NCI-H526 (cell line): ENCODE data around the gene GALNT15.

Experiments used
- DNase-seq, 2 experiments: peaks; one replicate each; lab custom pipeline; 2025; lab: John Stamatoyannopoulos, UW

GALNT15 gene

DNA sequence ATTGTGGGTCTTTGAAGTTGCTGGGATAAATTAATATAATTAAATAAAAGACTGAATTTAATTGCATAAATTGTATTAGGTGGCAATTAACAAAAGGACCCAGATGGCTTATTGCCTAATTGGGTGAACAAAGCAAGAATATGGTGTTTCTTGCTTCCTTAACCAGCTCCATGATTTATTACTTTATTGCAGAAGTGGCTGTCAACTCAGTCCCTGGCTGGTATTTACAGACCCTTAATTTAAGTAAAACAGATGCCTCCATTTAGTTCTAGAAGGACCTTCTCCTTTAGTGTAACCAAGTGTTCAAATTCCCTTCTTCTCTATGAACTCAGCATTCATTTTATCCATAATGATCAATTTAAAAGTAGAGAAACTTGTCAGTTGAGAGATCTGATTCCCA lies 55.2 kb downstream of the GALNT15 start:
- DNase-seq: no peak

GRCh38 chr3:16231983-16232382 lies 57.5 kb downstream of the GALNT15 start:
- no peak for DNase-seq

- no peak for DNase-seq
Measured at GRCh38 chr3:16233806-16234205, 59.3 kb downstream of the GALNT15 start.

DNA sequence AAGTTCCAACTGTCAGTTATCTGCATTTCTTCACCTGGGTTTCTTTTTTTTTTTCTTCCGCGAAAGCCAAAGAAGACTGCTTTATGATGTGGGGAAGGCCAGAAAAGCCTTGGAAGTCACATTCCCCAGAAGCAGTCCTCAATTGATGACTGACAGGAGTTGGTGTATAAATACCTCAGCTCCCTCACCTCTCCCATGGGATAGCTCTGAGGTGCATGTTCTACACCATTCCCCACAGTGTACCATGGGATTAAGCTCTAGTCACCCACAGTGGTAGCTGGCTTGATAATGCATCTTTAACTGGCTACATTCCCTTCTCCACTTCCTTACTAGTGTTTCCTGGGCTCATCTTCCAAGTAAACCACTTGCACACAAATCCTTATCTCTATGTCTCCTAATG lies 59.8 kb downstream of the GALNT15 start:
- no peak for DNase-seq

- DNase-seq: no peak
Measured at GRCh38 chr3:16236030-16236639, 61.7 kb downstream of the GALNT15 start.

DNA sequence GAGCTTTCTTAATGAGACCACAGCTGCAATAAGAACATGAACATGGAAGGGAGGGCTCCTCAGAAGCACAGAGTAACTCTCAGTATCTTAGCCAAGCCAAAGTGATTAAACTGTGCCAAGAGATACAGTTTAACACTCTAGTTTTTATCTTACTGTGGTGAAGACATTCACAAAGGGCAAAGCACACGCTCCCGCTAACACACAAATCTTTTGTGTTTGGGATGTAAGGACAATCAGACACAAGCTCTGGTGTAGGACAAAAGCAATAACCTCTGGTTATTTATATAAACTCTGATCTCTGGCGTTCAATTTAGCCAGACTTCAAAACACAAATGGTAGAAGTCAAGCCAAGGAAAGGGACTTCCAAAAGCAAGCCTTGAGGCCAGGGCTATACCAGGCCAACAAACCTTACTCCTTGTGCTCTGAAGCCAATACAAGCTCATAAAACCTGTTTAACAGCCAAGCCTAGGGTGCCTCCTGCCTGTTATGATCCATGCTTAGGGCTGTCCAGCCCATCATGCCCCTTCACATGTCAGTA lies 62.4 kb downstream of the GALNT15 start:
- DNase-seq: no peak

DNA sequence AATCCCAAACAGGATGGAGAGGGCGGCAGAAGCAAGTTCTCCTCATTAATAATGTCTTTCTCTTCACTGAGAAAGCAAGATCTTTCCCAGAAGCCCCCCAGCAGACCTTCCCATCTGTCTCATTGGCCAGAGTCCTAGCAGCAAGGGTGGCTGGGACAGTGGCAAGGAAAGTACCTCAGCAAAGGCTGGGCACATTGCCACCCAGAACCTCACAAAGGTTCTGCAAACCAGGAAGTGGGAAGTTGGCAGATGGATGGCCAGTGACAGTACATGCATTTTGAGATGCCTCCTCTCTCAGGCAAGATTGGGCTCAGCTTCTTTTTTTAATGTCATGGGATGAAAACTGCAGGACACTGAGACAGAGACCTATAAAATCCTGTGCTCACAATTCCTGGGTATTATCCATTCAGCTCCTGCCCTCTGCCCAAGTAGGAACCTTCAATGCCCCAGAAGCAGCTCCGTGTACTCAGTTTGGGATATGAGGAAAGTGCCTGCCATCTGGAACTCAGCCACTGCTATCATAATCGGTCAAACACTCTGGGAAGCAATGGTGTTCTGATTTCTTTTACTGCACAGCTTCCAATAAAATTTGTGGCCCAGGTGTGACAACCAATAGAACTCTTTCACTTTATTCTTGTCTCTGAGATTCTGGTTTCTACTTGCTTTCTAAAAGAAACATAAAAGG lies 64.7 kb downstream of the GALNT15 start:
- no peak for DNase-seq

DNA sequence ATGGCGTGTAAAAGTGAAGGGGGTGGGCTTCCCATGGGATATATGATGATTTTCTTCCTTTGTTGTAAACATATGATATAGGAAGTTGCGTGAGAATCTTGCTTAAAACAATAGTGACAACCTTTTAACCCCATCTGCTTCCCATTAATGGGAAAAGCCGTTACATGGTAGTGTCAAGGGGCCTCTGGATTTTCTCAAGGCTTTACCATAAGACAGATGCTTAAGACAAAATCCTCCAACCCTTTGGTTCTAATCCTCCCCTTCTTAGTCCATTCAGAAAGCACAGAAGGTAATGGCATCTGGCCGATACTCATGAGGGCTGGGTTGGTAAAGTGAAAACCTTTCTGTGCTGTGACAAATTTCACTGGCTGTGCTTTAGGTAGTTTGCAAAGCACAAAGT lies 65.3 kb downstream of the GALNT15 start:
- DNase-seq: no peak

DNA sequence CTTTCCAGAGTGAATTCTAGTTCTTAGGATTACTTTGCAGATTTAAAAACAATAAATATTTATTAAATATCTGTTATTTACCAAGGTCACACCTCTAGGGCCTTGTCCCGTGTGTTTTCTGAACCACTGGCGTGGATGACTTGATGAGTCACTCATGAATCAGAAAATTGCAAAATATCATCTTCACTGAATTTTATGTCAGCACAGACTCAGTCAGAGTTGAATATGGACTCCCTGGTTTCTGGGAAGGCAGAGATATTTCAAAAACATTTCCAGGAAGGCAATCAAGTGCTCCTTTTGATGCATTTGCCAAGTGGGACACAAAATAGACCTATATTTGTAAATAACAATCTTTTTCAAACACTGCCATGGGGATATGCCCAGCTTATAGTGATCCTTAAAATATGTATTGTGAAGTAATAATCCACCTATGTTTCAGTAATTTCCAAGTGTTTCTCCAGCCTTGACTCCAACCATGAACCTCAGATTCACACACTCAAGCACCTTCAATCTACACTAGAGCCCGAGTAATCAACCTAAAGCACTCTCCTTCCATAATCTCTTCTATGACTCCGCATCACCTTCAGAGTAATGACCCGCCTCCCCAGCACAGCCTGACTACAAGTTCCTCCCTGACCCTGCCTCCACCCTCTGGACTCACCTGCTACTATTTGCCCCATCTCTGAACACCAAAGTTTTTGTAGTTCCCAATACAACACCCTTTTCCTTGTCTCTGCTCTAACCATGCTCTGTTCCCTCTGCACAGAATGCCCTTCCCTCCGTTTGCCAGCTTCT lies 65.9 kb downstream of the GALNT15 start:
- DNase-seq: no peak

DNA sequence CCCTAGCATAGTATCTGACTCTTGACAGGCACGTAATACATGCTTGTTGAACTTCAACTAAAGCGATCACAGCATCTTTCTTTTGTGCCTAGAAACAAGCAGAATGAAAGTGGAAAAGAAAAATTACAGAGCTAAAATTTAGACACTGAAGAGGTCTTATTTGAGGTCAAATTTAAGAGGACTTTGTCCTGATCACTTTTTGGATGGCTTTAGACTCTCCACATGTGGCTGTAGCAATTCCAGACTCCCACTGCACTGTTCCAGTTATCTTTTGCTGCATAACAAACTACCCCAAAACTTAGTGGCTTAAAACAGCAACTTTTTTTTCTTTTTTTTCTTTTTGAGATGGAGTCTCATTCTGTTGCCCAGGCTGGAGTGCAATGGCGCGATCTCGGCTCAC lies 66.7 kb downstream of the GALNT15 start:
- DNase-seq: no peak

DNA sequence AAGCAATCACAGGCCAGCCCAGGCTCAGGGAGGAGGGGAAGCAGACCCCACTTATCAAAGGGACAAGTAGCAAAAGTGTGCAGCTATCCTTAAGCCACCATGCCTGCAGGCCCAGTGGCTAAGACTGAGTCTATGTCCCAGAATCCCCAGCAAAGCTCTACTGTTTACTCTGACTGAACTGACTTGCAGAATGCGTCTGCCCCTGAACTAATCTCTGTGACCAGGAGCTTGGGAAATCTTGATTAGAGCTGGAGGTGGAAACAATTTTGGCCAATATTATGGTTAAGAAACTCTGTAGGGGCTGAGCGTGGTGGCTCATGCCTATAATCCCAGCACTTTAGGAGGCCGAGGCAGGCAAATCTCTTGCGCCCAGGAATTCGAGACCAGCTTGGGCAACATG lies 67.7 kb downstream of the GALNT15 start:
- no peak for DNase-seq

DNA sequence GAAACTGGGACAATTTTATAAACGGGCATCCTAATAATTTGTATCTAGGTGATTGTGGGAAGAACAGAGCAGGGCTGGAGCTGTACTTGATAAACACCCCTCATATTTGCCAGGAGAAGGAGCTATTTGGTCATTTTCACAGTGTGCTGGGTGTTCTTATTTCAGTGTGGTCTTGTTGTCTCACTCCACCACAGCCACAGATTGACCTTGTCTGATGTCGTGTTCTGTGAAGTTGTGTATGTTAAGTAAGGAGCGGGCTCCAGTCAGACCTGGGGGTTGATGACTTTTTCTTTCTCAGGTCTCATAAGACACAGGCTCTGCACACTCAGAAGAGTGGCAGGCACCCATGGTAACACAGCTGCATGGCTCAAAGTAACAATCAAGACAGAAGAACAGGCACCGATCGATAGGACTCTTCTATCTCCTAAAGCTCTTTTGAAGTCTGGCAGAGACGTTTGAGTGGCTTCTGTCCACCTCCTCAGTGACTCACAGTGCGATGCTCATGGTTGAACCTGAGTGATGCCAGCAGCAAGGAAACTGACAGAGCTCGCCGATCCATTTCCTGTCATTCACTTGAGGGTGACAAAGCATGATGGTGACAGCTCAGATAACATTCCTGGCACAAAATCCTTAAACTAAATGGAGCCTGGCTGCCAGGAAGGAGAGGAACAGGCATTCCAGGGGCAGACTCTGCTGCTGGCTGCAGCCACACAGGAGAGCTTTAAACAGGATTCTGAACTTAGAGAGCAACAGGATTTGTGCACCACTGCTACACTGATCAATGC lies 69.4 kb downstream of the GALNT15 start:
- no peak for DNase-seq

DNA sequence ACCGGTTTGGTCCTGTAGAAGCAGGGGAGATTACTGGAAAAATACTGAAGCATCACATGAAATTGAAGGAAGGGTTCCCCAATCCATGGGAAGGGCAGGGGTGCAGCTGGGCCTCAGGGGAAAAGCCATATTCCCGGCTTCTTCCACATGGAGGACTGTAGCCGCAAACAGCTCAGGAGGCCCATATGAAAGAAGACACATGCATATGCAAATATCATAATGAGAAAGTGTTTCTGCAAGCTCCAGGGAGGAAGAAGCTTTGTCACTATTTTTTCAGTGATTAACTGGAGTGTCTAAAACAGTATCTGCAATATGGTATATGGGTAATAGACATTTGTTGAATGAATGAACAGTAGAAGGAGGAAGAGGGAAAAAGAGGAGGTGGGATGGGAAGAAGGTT lies 71.1 kb downstream of the GALNT15 start:
- DNase-seq: peak; percentile 22 to 67

DNA sequence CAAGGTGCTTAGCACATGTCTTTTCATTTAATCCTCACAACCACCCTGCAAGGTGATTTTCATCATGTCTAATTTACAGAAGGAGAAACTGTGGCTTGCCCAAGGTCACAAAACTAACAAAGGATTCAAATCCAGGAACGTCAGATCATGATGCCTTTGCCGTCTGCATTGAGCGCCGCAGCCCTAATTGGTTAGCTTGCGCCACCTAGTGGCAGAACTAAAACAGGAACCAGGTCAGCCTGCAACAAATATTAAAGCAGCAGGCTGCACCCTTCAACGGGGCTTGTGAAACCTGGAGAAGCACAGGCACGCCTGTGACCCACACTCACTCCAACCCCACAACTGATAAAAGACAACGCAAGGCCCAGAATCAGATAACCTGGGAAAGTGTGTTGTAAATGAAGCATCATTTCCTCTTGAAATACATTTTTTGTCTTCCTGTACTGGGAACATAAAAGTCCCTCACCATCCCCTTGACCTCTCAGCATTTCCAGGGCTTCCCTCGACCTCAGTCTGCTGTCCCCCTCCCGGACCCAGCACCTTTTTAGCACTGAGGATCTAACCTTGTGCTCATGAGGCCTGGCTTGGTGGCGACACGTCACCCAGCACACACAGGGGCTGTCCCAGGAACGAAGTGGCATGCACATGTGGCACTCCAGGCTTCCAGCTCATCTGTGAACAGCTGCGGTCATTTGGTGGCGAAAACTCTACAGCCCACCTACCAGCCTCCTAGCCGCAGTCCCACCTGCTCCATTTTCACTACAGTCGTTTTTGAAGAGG lies 73.0 kb downstream of the GALNT15 start:
- DNase-seq: peak; percentile 74 to 94

- no peak for DNase-seq
Measured at GRCh38 chr3:16248556-16248955, 74.1 kb downstream of the GALNT15 start.

DNA sequence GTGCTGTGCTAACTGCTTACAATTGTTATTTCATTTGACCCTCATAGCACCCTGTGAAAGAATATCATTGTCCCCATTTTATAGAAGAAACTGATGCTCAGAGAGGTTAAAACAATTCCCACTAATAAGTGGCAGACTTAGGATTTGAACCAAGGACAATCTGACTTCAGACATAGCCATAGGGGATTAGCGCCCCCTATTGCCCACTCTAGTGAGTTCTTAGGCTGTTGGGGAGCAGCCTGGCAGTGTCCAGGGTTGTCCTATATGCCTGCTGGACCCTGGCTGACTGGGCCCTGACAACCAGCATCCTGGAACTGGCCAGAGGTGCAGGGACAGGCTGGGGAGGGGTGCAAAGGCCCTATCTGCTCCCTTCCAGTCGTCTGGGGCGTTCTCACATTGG lies 74.9 kb downstream of the GALNT15 start:
- peak in 1 of 2 experiments; percentile 65 for DNase-seq

GRCh38 chr3:16249886-16250285 lies 75.4 kb downstream of the GALNT15 start:
- no peak for DNase-seq

DNA sequence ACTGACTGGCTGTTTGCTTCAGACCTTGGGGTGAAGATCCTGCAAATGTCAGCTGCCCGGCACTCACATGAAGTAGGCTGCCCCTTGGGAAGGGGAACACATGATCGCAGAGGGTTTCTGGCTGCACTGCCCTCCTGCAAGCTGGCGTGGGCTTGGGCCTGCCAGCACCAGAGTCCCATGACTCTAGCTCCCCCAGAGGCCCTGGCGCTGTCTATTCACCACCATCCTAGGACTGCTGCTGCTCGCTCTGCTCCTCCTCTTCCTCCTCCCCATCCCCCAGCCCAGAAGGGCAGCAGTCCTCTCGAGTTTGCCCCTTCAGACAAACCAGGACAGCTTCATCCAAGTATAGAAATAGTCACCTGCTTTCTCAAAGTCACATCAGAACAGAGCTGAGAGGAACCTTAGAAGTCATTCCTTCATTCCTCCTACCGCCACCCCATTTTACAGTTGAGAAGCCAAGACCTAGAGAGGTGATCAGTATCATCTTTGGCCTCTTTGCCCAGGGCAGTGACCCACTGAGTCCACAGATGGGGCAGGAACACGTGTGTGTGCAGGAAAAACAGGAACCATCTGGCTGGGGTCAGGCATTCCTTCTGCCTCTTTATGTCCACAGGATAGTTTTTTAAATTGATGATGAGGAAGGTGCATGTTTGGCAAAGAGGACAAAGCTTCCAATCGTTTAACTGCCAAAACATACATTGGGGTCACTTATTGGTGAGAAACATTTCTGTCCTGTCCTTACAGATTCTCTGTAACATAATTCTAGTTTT lies 77.0 kb downstream of the GALNT15 start:
- DNase-seq: no peak

DNA sequence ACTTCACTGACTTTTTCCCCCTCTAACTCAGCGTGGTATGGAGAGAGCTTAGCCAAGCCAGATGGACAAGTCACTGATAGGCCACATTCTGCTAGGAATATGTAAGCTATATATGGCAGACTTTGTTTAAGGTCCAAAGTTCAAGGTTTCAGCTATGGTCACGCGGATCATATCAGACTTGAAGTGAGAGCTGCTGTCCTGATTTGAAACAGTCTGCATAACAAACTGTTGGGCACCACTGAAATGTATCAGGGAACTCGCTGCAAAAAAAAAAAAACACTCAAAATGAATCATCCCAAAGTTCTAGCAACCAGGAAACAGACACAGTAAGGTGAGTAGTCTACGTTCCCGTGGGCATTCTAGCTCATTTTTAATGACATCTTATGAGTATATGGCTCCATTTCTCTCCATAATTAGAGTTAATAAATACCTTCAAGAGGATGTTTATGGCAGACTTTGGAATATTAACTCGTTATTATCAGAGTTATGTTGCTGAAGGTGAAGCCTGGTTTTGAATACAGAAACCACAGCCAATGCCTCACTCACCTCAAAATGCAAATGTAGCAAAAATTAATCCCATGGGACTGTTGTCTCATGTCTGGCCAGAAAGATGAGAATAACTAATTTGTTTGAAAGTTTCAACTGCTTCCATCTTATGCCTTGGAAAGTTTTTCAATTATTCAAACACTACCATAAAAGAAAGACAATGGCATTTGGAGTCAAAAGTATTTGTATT lies 77.9 kb downstream of the GALNT15 start:
- DNase-seq: peak; percentile 82 to 83

DNA sequence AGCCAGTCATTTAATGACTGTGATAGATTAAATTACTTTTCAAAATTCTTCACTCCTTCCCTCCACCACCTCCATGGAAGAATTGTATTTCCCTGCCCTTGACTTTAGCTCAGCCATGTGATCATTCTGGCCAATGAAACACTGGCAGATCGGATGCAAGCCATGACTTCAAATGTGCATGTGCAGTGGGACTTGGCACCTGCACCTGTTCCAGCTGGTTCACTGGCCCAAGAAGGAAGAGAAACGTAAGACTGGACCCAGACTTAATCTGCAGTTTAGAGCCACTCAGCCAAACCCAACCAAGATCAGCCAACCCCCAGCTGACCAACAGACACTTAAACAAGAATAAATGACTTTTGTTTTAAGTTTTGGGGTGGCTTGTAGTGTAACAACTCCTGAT lies 78.5 kb downstream of the GALNT15 start:
- DNase-seq: peak; percentile 78 to 82
